Fibroblast of villous mesenchyme (primary cell): ENCODE data around the gene CNNM2. TPM values are rescaled to one million over a fixed set of nuclear protein-coding genes. Genes with fewer than 3 reads are reported as not detected.
"Not testable (repeated sequence)": the region's sequence is repeated elsewhere in the genome, so short reads cannot be mapped to it uniquely, and the experiment has no call there.

Experiments
- DNase-seq: peaks from one replicate; pipeline ENCODE4 v3.0.0-alpha.2; 2010; ENCODE audit warnings: low read depth
- H3K4me3 ChIP-seq: 2 replicates; pipeline ENCODE4 v1.5.1; 2011; ENCODE audit warnings: low read depth, mild to moderate bottlenecking, low read length
- small RNA-seq: library from RNA; depleted of rRNA; stranded (forward); fragments of <200 nt; gene quantifications from one replicate; pipeline ENCODE3, GENCODE V24; 2012
- total RNA-seq: library from RNA; depleted of rRNA; stranded (reverse); fragments of >200 nt; gene quantifications from 2 replicates; pipeline ENCODE4 v1.2.3, GENCODE V29; 2012
- TF ChIP-seq, protein P1 (sequence below): IDR thresholded peaks from 2 replicates; pipeline ENCODE4 v1.5.1; 2012; ENCODE audit warnings: low read depth, mild to moderate bottlenecking, low read length; ENCODE audit not compliant: insufficient read depth

CNNM2 gene
- total RNA-seq, 1 donor = 4.7 TPM

DNA sequence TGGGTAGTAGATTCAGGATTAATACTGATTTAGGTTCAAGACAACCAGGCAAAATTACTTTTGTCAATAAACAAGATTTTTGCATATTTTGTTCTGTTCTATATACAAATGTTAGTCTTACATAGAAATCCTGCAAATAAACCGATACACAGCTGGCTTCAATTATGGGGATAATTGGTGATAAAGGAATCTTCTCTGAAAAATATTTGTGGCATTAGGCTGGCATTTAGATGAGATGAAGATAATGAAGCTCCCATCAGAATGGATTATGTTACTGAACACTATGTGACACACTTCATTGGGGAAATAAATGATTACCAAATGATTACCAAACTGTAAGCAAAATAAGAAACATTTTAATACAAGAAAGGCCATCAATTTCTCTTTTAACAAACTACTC lies 209.1 kb downstream of the CNNM2 start:
- TF ChIP-seq, protein P1, sequence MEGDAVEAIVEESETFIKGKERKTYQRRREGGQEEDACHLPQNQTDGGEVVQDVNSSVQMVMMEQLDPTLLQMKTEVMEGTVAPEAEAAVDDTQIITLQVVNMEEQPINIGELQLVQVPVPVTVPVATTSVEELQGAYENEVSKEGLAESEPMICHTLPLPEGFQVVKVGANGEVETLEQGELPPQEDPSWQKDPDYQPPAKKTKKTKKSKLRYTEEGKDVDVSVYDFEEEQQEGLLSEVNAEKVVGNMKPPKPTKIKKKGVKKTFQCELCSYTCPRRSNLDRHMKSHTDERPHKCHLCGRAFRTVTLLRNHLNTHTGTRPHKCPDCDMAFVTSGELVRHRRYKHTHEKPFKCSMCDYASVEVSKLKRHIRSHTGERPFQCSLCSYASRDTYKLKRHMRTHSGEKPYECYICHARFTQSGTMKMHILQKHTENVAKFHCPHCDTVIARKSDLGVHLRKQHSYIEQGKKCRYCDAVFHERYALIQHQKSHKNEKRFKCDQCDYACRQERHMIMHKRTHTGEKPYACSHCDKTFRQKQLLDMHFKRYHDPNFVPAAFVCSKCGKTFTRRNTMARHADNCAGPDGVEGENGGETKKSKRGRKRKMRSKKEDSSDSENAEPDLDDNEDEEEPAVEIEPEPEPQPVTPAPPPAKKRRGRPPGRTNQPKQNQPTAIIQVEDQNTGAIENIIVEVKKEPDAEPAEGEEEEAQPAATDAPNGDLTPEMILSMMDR = no peak
- no peak overlapping the region for H3K4me3 ChIP-seq
- no peak for DNase-seq

DNA sequence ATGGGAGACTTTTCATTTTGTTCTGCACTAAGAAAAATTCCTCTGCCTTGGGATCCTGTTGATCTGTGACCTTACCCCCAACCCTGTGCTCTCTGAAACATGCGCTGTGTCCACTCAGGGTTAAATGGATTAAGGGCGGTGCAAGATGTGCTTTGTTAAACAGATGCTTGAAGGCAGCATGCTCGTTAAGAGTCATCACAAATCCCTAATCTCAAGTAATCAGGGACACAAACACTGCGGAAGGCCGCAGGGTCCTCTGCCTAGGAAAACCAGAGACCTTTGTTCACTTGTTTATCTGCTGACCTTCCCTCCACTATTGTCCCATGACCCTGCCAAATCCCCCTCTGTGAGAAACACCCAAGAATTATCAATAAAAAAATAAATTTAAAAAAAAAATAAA lies 212.1 kb downstream of the CNNM2 start:
- DNase-seq, H3K4me3 ChIP-seq: not testable (repeated sequence)

DNA sequence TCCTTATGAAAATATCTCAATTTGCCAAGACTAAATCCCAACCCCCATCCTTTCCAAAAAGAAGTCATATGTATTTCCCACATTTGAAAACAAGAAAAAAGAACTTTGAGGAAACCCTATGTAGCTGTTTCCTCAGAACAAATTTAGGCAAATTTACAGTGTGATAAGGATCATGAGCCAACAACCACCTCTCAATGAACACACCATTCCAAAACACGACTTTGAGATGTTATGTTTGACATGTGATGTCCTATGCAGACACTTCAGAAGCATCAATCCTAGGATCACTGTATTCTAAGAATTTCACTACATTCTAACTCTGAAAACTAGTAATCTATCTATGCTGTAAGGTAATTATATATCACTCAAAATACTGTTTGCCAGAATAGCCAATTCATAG lies 212.8 kb downstream of the CNNM2 start:
- H3K4me3 ChIP-seq = no peak overlapping the region
- DNase-seq = no peak
- TF ChIP-seq, protein P1 = no peak

DNA sequence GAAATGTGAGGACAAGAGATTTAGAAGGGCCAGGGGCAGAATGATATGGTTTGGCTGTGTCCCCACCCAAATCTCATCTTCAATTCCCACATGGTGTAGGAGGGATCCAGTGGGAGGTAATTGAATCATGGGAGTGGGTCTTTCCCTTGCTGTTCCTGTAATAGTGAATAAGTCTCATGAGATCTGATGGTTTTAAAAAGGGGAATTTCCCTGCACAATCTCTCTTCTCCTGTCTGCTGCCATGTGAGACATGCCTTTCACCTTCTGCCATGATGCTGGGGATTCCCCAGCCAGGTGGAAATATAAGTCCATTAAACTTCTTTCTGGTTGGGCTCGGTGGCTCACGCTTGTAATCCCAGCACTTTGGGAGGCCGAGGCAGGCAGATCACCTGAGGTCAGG lies 217.1 kb downstream of the CNNM2 start:
- DNase-seq, H3K4me3 ChIP-seq: not testable (repeated sequence)

DNA sequence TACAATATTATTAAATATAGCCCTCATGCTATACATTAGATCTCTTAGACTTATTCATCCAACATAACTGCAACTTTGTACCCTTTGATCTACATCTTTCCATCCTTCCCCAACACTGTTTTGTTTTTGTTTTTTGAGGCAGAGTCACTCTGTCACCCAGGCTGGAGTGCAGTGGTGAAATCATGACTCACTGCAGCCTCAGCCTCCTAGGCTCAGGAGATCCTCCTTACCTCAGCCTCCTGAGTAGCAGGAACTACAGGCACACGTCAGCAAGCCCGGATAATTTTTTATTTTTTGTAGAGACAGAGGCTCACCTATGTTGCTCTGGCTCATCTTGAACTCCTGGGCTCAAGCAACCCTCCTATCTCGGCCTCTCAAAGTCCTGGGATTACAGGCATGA lies 221.7 kb downstream of the CNNM2 start:
- H3K4me3 ChIP-seq = no peak overlapping the region
- DNase-seq = no peak
- TF ChIP-seq, protein P1 = no peak

Small RNAs within 50 kb of the gene (small RNA-seq; reads per million reads assigned to genes)
- gene AS3MT = not detected
- gene RF00026 = not detected
- gene RF02271 = not detected

Other genes with a start within 250 kb of the CNNM2 start
- 5.5 and 6.0 TPM in 2 replicates for gene ARL3, start 203.9 kb upstream of the CNNM2 start, total RNA-seq
- gene SFXN2, start 203.7 kb upstream of the CNNM2 start, total RNA-seq = 2.9 and 3.5 TPM in 2 replicates
- 34.8 and 40.6 TPM in 2 replicates for gene WBP1L, start 174.3 kb upstream of the CNNM2 start, total RNA-seq
- gene CYP17A1, start 80.9 kb upstream of the CNNM2 start, total RNA-seq = not detected in 2 replicates
- gene BORCS7, start 64.0 kb upstream of the CNNM2 start, total RNA-seq = 14.7 and 17.4 TPM in 2 replicates
- gene AS3MT, start 48.8 kb upstream of the CNNM2 start, total RNA-seq = 5.2 and 5.5 TPM in 2 replicates